IMR-90 (cell line): ENCODE results near the gene DOCK1. TPM values are rescaled to one million over a fixed set of nuclear protein-coding genes. Genes with fewer than 3 reads are reported as not detected.

Source experiments
- ATAC-seq: fragments of 200-7000 bp; cut with Tn5 transposase; 2 replicates; pipeline ENCODE4 v1.9.1; 2020; ENCODE audit warnings: low read depth, mild to moderate bottlenecking, moderate library complexity
- BruUV-seq: library from RNA; stranded (reverse); fragments of 400-500 nt; replicated peaks from 2 replicates; lab custom pipeline; 2021; lab: Mats Ljungman, UMichigan
- CTCF ChIA-PET: fragments of 300-600 bp; formaldehyde crosslinking; extraction: SDS; loops from one replicate; lab custom pipeline; 2021; ENCODE audit warnings: antibody characterized with exemption; lab: Yijun Ruan, JAX
- POLR2A ChIA-PET: fragments of 300-600 bp; sonication (Branson Sonifier 250); formaldehyde crosslinking; loops from one replicate; lab custom pipeline; 2022; ENCODE audit warnings: antibody characterized with exemption; ENCODE audit not compliant: unreplicated experiment; lab: Charles Lee
- DNase-seq: peaks from one replicate; pipeline ENCODE4 v3.0.0; 2013
- H2AFZ ChIP-seq: replicated peaks from 2 replicates; pipeline ENCODE3; 2013; ENCODE audit warnings: low read length, mild to moderate bottlenecking; ENCODE audit not compliant: poor library complexity
- H2AK5ac ChIP-seq: 2 replicates; pipeline ENCODE4 v1.6.1; 2013; ENCODE audit warnings: low read depth, low read length, inconsistent platforms
- H2AK9ac ChIP-seq: replicated peaks from 2 replicates; pipeline ENCODE3; 2013; ENCODE audit warnings: mild to moderate bottlenecking, low read depth, low read length, moderate library complexity; ENCODE audit not compliant: poor library complexity
- H2BK120ac ChIP-seq: 2 replicates; pipeline ENCODE4 v1.6.1; 2013; ENCODE audit warnings: low read depth, low read length, inconsistent platforms
- H2BK15ac ChIP-seq: 3 replicates; pipeline ENCODE4 v1.6.1; 2013; ENCODE audit warnings: low read depth, low read length, inconsistent platforms
- H2BK20ac ChIP-seq: 2 replicates; pipeline ENCODE4 v1.6.1; 2013; ENCODE audit warnings: low read depth, mild to moderate bottlenecking, inconsistent platforms, low read length, moderate library complexity
- H2BK5ac ChIP-seq: 2 replicates; pipeline ENCODE4 v1.6.1; 2013; ENCODE audit warnings: mild to moderate bottlenecking, low read depth, low read length, inconsistent platforms; ENCODE audit not compliant: poor library complexity, severe bottlenecking
- H3K14ac ChIP-seq: replicated peaks from 2 replicates; pipeline ENCODE4 v1.6.1; 2013; ENCODE audit warnings: low read depth, low read length, inconsistent platforms
- H3K18ac ChIP-seq: 2 replicates; pipeline ENCODE4 v1.6.1; 2013; ENCODE audit warnings: low read depth, low read length, control low read depth
- H3K23ac ChIP-seq: 2 replicates; pipeline ENCODE4 v1.6.1; 2013; ENCODE audit warnings: low read depth, low read length, inconsistent platforms
- H3K27ac ChIP-seq: 2 replicates; pipeline ENCODE4 v1.5.1; 2013; ENCODE audit warnings: mild to moderate bottlenecking, control low read depth, low read length; ENCODE audit not compliant: insufficient read depth
- H3K27me3 ChIP-seq: 2 replicates; pipeline ENCODE4 v1.6.1; 2013; ENCODE audit warnings: low read length; ENCODE audit not compliant: control insufficient read depth, insufficient read depth
- H3K36me3 ChIP-seq: 2 replicates; pipeline ENCODE4 v1.6.1; 2013; ENCODE audit warnings: low read length, mixed read lengths; ENCODE audit not compliant: control insufficient read depth, insufficient read depth
- H3K4ac ChIP-seq: 2 replicates; pipeline ENCODE4 v1.6.1; 2013; ENCODE audit warnings: low read depth, low read length, inconsistent platforms
- H3K4me1 ChIP-seq: 2 replicates; pipeline ENCODE4 v1.6.1; 2013; ENCODE audit warnings: low read length, mixed read lengths; ENCODE audit not compliant: control insufficient read depth, insufficient read depth
- H3K4me2 ChIP-seq: 2 replicates; pipeline ENCODE4 v1.6.1; 2013; ENCODE audit warnings: low read depth, mild to moderate bottlenecking, control low read depth, low read length, moderate library complexity
- H3K4me3 ChIP-seq: 2 replicates; pipeline ENCODE4 v1.5.1; 2013; ENCODE audit warnings: low read depth, mild to moderate bottlenecking, control low read depth, low read length, moderate library complexity; ENCODE audit not compliant: insufficient read depth
- H3K56ac ChIP-seq: 2 replicates; pipeline ENCODE4 v1.6.1; 2013; ENCODE audit warnings: low read length, inconsistent platforms; ENCODE audit not compliant: insufficient read depth; ENCODE audit errors: extremely low read depth
- H3K79me1 ChIP-seq, 2 experiments: 2 replicates each; pipeline ENCODE4 v1.6.1; 2013; ENCODE audit warnings: low read length in 2 of 2, inconsistent platforms in 1 of 2, low read depth in 1 of 2
- H3K9ac ChIP-seq: 2 replicates; pipeline ENCODE4 v1.6.1; 2013; ENCODE audit warnings: low read depth, low read length, control low read depth
- H3K9me1 ChIP-seq: 2 replicates; pipeline ENCODE4 v1.6.1; 2013; ENCODE audit warnings: low read length, inconsistent platforms; ENCODE audit not compliant: insufficient read depth
- H3K9me3 ChIP-seq: 2 replicates; pipeline ENCODE4 v1.6.1; 2013; ENCODE audit warnings: low read length; ENCODE audit not compliant: control insufficient read depth, insufficient read depth
- H4K20me1 ChIP-seq: 2 replicates; pipeline ENCODE4 v1.6.1; 2013; ENCODE audit warnings: low read length, inconsistent platforms; ENCODE audit not compliant: insufficient read depth
- H4K5ac ChIP-seq: 2 replicates; pipeline ENCODE4 v1.6.1; 2013; ENCODE audit warnings: mild to moderate bottlenecking, low read depth, low read length, control low read depth
- H4K8ac ChIP-seq, 2 experiments: 2 replicates each; pipeline ENCODE4 v1.6.1; 2013; ENCODE audit warnings: low read depth in 2 of 2, low read length in 2 of 2, control low read depth in 1 of 2, inconsistent platforms in 1 of 2
- H4K91ac ChIP-seq: 2 replicates; pipeline ENCODE4 v1.6.1; 2013; ENCODE audit warnings: low read depth, low read length, inconsistent platforms; ENCODE audit not compliant: insufficient read depth
- BHLHE40 ChIP-seq: fragments of 150-350 bp; IDR thresholded peaks from 2 replicates; pipeline ENCODE4 v1.6.1; 2016; ENCODE audit warnings: mild to moderate bottlenecking, low read depth, low read length
- CEBPB ChIP-seq: IDR thresholded peaks from 2 replicates; pipeline ENCODE4 v1.6.1; 2012; ENCODE audit warnings: low read depth, low read length, improper control_type of control experiment
- CHD1 ChIP-seq: IDR thresholded peaks from 2 replicates; pipeline ENCODE4 v1.6.1; 2012; ENCODE audit warnings: low read depth, low read length, improper control_type of control experiment
- CTCF ChIP-seq: conservative IDR thresholded peaks from 2 replicates; pipeline ENCODE4 v1.5.1; 2012; ENCODE audit warnings: mild to moderate bottlenecking, low read depth, low read length, improper control_type of control experiment
- MAFK ChIP-seq: IDR thresholded peaks from 2 replicates; pipeline ENCODE4 v1.6.1; 2012; ENCODE audit warnings: low read depth, low read length, improper control_type of control experiment
- MAZ ChIP-seq: IDR thresholded peaks from 2 replicates; pipeline ENCODE4 v1.6.1; 2012; ENCODE audit warnings: low read depth, mild to moderate bottlenecking, low read length, improper control_type of control experiment, moderate library complexity, borderline replicate concordance
- NFE2L2 ChIP-seq: fragments of 150-350 bp; IDR thresholded peaks from 2 replicates; pipeline ENCODE4 v1.6.1; 2016; ENCODE audit warnings: low read depth, mild to moderate bottlenecking, low read length
- USF2 ChIP-seq: fragments of 150-350 bp; IDR thresholded peaks from 2 replicates; pipeline ENCODE4 v1.6.1; 2017; ENCODE audit warnings: mild to moderate bottlenecking, antibody characterized with exemption, low read length, low read depth
- WGBS, 2 experiments: methylation state at CpG; one replicate each; pipeline versions ENCODE4 v1.1.5 to v1.1.7; 2013; ENCODE audit warnings: missing lambda C conversion rate in 2 of 2; ENCODE audit not compliant: insufficient read length in 1 of 2; ENCODE audit errors: extremely low coverage in 2 of 2; 5-methylcytosine and 5-hydroxymethylcytosine counted together
- dilution Hi-C: fragments of 300-500 bp; cut with HindIII; formaldehyde crosslinking; loops from one replicate; pipeline ENCODE4 v1.14.3; 2018; ENCODE audit warnings: low sequenced_read_pairs; ENCODE audit not compliant: unreplicated experiment
- in situ Hi-C: fragments of 300-500 bp; cut with MboI; formaldehyde crosslinking; loops from 3 replicates; pipeline ENCODE4 v1.14.3; 2019; ENCODE audit warnings: low sequenced_read_pairs, inconsistent platforms, mixed read lengths
- intact Hi-C: fragments of 100-400 bp; cut with micrococcal nuclease; formaldehyde crosslinking; loops from 2 replicates; pipeline ENCODE4 v1.10.0; 2022
- polyA plus RNA-seq, 3 experiments: library from polyadenylated mRNA; depleted of rRNA; stranded (reverse); fragments of >200 nt; gene quantifications; 2 replicates each; pipeline ENCODE4 v1.2.3, GENCODE V29; 2012; ENCODE audit warnings: low replicate concordance in 1 of 3
- total RNA-seq: library from RNA; depleted of rRNA; stranded (reverse); fragments of >200 nt; gene quantifications from 2 replicates; pipeline ENCODE4 v1.2.3, GENCODE V29; 2012

DOCK1 gene
- total and polyA plus RNA-seq, 2 of the 4 experiments (the other 2 are of a cell fraction): 28.2 to 71.0 TPM

DNA sequence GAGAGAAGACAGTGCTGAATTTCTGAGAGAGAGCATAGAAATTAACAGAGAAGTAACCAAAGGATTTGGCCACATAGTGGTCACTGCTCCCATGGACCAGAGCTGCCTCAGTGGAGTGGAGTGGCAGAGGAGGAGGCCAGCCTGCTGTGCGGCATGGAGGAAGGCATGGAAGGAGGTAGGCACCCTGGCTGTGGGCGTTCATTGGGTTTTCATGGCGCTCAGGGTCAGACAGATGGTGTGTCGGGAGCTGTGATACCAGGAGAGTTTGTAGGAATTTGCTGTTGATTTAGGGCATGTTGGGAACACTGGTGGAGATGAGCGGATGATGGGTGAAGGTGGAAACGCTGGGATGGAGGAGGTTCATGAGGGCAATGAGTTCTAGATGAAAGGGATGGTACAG, 370.0 kb downstream of the DOCK1 start:
- 95% methylated on average over 6 of the region's 6 CpGs; no CpG with 5 or more reads in 1 of the 2 experiments for WGBS, 2 experiments
- Histone ChIP-seq H2BK15ac (no peak overlapping the region), H4K8ac (no peak overlapping the region), H2AK9ac (no peak overlapping the region), H2BK5ac (no peak overlapping the region), H4K20me1 (peaks cover 5% of the 10 kb centered on the region; the same call in 1 of the 2 replicates), H3K27ac (no peak overlapping the region), H3K56ac (no peak overlapping the region), H3K36me3 (peaks cover 4% of the 10 kb centered on the region), H3K4ac (no peak overlapping the region), H3K4me1 (peaks cover 8% of the 10 kb centered on the region), H3K14ac (no peak overlapping the region), H4K91ac (no peak overlapping the region), H3K18ac (no peak overlapping the region), H2BK120ac (no peak overlapping the region), H2AK5ac (no peak overlapping the region), H2AFZ (no peak overlapping the region), H3K4me2 (no peak overlapping the region), H3K23ac (no peak overlapping the region), H3K4me3 (no peak overlapping the region), H3K9me1 (peaks cover 5% of the 10 kb centered on the region), H4K5ac (no peak overlapping the region), H3K9me3 (no peaks in the 10 kb centered on the region), H2BK20ac (no peak overlapping the region), H3K9ac (no peak overlapping the region), H3K79me1 (peaks cover 8 to 10% of the 10 kb centered on the region in 2 experiments; a peak in 2 of 4 replicates), H3K27me3 (no peaks in the 10 kb centered on the region)
- DNase-seq (no peak), ATAC-seq (no peak)
- ChIA-PET CTCF (no interaction called here), POLR2A (no interaction called here)
- no TSS peak for BruUV-seq
- dilution Hi-C loops: no loop called here
- intact Hi-C loops: no loop called here
- in situ Hi-C loops: no loop called here
- TF ChIP-seq BHLHE40 (no peak), CHD1 (no peak), CTCF (no peak), MAFK (no peak), USF2 (no peak), MAZ (no peak), CEBPB (no peak), NFE2L2 (no peak)
